ENCODE data around the gene CAMTA1. TPM values are rescaled to one million over a fixed set of nuclear protein-coding genes. Genes with fewer than 3 reads are reported as not detected.

Gene CAMTA1
- total and polyA plus RNA-seq, 4 donors = 18.0 to 93.5 (median 35.8) TPM

GRCh38 chr1:7667159-7667558, 881.9 kb downstream of the CAMTA1 start:
- Histone ChIP-seq H3K4me3 (ENCODE audit: low read depth in 1 of 3, low read length in 3 of 3) (no peak overlapping the region), H3K36me3 (ENCODE audit: control insufficient read depth in 4 of 4, insufficient read depth in 3 of 4, low read depth in 1 of 4, low read length in 3 of 4) (no peaks in the 10 kb centered on the region), H3K9ac (ENCODE audit: low read depth in 1 of 2, low read length in 2 of 2) (no peak overlapping the region), H3K27ac (ENCODE audit: low read depth in 1 of 2, low read length in 2 of 2) (no peak overlapping the region), H3K27me3 (ENCODE audit: control insufficient read depth in 4 of 4, insufficient read depth in 4 of 4, low read length in 3 of 4) (no peaks in the 10 kb centered on the region), H3K9me3 (ENCODE audit: control insufficient read depth in 4 of 4, low read length in 3 of 4) (no peaks in the 10 kb centered on the region), H3K4me1 (ENCODE audit: control insufficient read depth in 4 of 4, insufficient read depth in 4 of 4, low read length in 3 of 4) (peaks cover 0 to 3% (median under 1%) of the 10 kb centered on the region in 4 donors)
- no peak for DNase-seq (ENCODE audit: low spot score)
- TF ChIP-seq, protein P1, sequence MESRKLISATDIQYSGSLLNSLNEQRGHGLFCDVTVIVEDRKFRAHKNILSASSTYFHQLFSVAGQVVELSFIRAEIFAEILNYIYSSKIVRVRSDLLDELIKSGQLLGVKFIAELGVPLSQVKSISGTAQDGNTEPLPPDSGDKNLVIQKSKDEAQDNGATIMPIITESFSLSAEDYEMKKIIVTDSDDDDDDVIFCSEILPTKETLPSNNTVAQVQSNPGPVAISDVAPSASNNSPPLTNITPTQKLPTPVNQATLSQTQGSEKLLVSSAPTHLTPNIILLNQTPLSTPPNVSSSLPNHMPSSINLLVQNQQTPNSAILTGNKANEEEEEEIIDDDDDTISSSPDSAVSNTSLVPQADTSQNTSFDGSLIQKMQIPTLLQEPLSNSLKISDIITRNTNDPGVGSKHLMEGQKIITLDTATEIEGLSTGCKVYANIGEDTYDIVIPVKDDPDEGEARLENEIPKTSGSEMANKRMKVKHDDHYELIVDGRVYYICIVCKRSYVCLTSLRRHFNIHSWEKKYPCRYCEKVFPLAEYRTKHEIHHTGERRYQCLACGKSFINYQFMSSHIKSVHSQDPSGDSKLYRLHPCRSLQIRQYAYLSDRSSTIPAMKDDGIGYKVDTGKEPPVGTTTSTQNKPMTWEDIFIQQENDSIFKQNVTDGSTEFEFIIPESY (IDR thresholded peaks at IDR 0.05) = no peak
- TF ChIP-seq MAX (IDR thresholded peaks at IDR 0.05) (no peak), ATF3 (IDR thresholded peaks at IDR 0.05) (no peak), YY1 (IDR thresholded peaks at IDR 0.05) (no peak), EGR1 (IDR thresholded peaks at IDR 0.05; ENCODE audit: low read depth in 2 of 2) (no peak), RXRA (IDR thresholded peaks at IDR 0.05) (no peak)
- TF ChIP-seq, protein P2, sequence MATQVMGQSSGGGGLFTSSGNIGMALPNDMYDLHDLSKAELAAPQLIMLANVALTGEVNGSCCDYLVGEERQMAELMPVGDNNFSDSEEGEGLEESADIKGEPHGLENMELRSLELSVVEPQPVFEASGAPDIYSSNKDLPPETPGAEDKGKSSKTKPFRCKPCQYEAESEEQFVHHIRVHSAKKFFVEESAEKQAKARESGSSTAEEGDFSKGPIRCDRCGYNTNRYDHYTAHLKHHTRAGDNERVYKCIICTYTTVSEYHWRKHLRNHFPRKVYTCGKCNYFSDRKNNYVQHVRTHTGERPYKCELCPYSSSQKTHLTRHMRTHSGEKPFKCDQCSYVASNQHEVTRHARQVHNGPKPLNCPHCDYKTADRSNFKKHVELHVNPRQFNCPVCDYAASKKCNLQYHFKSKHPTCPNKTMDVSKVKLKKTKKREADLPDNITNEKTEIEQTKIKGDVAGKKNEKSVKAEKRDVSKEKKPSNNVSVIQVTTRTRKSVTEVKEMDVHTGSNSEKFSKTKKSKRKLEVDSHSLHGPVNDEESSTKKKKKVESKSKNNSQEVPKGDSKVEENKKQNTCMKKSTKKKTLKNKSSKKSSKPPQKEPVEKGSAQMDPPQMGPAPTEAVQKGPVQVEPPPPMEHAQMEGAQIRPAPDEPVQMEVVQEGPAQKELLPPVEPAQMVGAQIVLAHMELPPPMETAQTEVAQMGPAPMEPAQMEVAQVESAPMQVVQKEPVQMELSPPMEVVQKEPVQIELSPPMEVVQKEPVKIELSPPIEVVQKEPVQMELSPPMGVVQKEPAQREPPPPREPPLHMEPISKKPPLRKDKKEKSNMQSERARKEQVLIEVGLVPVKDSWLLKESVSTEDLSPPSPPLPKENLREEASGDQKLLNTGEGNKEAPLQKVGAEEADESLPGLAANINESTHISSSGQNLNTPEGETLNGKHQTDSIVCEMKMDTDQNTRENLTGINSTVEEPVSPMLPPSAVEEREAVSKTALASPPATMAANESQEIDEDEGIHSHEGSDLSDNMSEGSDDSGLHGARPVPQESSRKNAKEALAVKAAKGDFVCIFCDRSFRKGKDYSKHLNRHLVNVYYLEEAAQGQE (IDR thresholded peaks at IDR 0.05) = no peak
- WGBS = 76% methylated on average over 11 of the region's 11 CpGs

DNA sequence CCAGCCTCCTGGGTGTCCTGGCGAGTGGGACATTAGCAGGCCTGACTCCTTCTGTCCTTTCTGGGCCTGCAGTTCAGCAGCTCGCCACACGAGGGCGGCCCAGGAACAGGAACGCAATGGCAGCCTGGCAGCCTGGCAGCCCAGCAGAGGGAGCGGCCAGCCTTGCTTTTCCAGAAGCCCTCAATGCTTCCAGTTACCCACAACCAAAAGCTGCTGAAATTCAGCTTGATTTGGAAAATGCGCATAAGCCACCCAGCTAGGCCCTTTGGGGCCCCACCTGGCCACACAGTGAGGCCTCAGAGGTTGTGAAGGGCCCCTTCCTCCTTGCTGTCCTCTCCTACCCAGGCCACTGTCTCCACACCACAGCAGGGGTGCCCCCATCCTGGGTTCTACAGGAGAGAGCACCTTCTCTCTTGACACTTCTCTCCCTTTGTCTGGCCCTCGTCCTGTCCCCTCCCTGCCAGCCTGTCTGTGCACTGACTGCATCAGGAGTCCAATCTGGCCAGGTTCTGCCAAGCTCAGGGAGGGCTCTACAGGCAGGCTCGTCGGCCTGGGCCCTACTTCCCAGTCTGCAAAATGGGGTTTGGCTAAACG, 882.5 kb downstream of the CAMTA1 start:
- H3K4me3 ChIP-seq (ENCODE audit: low read depth in 1 of 3, low read length in 3 of 3) = no peak overlapping the region
- no peaks in the 10 kb centered on the region for H3K9me3 ChIP-seq (ENCODE audit: control insufficient read depth in 4 of 4, low read length in 3 of 4)
- H3K4me1 ChIP-seq (ENCODE audit: control insufficient read depth in 4 of 4, insufficient read depth in 4 of 4, low read length in 3 of 4) = peaks cover 0 to 3% (median under 1%) of the 10 kb centered on the region in 4 donors
- 22% methylated on average over 11 of the region's 11 CpGs for WGBS
- DNase-seq (ENCODE audit: low spot score) = peak; percentile 89
- no peaks in the 10 kb centered on the region for H3K36me3 ChIP-seq (ENCODE audit: control insufficient read depth in 4 of 4, insufficient read depth in 3 of 4, low read depth in 1 of 4, low read length in 3 of 4)
- no peaks in the 10 kb centered on the region for H3K27me3 ChIP-seq (ENCODE audit: control insufficient read depth in 4 of 4, insufficient read depth in 4 of 4, low read length in 3 of 4)
- no peak for TF ChIP-seq NR2F2 (IDR thresholded peaks at IDR 0.05)
- TF ChIP-seq, protein P3, sequence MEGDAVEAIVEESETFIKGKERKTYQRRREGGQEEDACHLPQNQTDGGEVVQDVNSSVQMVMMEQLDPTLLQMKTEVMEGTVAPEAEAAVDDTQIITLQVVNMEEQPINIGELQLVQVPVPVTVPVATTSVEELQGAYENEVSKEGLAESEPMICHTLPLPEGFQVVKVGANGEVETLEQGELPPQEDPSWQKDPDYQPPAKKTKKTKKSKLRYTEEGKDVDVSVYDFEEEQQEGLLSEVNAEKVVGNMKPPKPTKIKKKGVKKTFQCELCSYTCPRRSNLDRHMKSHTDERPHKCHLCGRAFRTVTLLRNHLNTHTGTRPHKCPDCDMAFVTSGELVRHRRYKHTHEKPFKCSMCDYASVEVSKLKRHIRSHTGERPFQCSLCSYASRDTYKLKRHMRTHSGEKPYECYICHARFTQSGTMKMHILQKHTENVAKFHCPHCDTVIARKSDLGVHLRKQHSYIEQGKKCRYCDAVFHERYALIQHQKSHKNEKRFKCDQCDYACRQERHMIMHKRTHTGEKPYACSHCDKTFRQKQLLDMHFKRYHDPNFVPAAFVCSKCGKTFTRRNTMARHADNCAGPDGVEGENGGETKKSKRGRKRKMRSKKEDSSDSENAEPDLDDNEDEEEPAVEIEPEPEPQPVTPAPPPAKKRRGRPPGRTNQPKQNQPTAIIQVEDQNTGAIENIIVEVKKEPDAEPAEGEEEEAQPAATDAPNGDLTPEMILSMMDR (IDR thresholded peaks at IDR 0.05; ENCODE audit: low read depth, low read length, missing input control) = peak; percentile 100
- TF ChIP-seq JUND (IDR thresholded peaks at IDR 0.05) = no peak
- TF ChIP-seq FOXA1 (IDR thresholded peaks at IDR 0.05) = no peak
- TF ChIP-seq RAD21 (IDR thresholded peaks at IDR 0.05) = peak; percentile 99
- no peak overlapping the region for H3K9ac ChIP-seq (ENCODE audit: low read depth in 1 of 2, low read length in 2 of 2)
- H3K27ac ChIP-seq (ENCODE audit: low read depth in 1 of 2, low read length in 2 of 2) = no peak overlapping the region

Measured in liver (tissue), 9 donors.